Osteocyte (in vitro differentiated cells): ENCODE results near the gene BDH1. TPM values are rescaled to one million over a fixed set of nuclear protein-coding genes. Genes with fewer than 3 reads are reported as not detected.

Experiments
- DNase-seq: peaks from one replicate; pipeline ENCODE4 v3.0.0; 2021; ENCODE audit warnings: mixed read lengths; ENCODE audit not compliant: unreplicated experiment; ENCODE audit errors: extremely low spot score
- H3K27ac Mint-ChIP-seq: one replicate; pipeline ENCODE4 v1.8.0; 2021; ENCODE audit warnings: mild to moderate bottlenecking, mixed read lengths; ENCODE audit not compliant: unreplicated experiment
- H3K27me3 Mint-ChIP-seq: one replicate; pipeline ENCODE4 v1.8.0; 2021; ENCODE audit warnings: mixed read lengths; ENCODE audit not compliant: unreplicated experiment
- H3K36me3 Mint-ChIP-seq: one replicate; pipeline ENCODE4 v1.8.0; 2021; ENCODE audit warnings: mixed read lengths; ENCODE audit not compliant: unreplicated experiment
- H3K4me1 Mint-ChIP-seq: one replicate; pipeline ENCODE4 v1.8.0; 2021; ENCODE audit warnings: mixed read lengths; ENCODE audit not compliant: unreplicated experiment
- H3K4me3 Mint-ChIP-seq: one replicate; pipeline ENCODE4 v1.8.0; 2021; ENCODE audit warnings: mild to moderate bottlenecking, moderate library complexity, mixed read lengths; ENCODE audit not compliant: unreplicated experiment
- H3K9me3 Mint-ChIP-seq: one replicate; pipeline ENCODE4 v1.8.0; 2021; ENCODE audit warnings: mixed read lengths; ENCODE audit not compliant: unreplicated experiment
- CTCF ChIP-seq: fragments of 200-600 bp; sonication (generic); IDR thresholded peaks from 2 replicates; pipeline ENCODE4 v1.5.0; 2021; ENCODE audit warnings: antibody characterized with exemption, mild to moderate bottlenecking, moderate library complexity
- total RNA-seq: library from RNA; stranded (reverse); gene quantifications from 2 replicates; pipeline ENCODE4 v1.2.1, GENCODE V29; 2021

The BDH1 gene
- total RNA-seq, 1 donor from 2014 or later: 12.1 TPM

DNA sequence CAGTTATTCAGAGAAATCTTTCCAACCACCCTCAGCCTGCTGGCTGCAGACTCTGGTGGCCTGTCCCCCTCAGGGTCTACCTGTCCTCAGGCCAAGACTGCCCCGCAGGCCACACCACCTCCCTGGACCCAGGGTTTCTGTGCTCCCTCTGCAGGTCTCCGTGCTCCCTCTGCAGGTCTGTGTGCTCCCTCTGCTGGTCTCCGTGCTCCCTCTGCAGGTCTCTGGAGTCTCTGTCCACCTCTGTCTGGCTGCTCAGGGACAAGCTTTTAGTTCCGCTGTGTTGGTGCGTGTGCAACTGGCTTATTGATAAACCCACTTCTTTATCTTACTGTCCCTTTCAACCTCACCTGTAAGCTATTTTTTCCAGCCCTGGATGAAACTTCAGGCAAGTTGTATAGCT is 30.1 kb downstream of the BDH1 start:
- Mint-ChIP-seq H3K36me3 (no peaks in the 10 kb centered on the region), H3K4me1 (peaks cover 21% of the 10 kb centered on the region), H3K9me3 (no peaks in the 10 kb centered on the region), H3K27me3 (no peaks in the 10 kb centered on the region), H3K27ac (no peak overlapping the region), H3K4me3 (no peak overlapping the region)
- peak; percentile 32 for TF ChIP-seq CTCF
- DNase-seq: no peak

DNA sequence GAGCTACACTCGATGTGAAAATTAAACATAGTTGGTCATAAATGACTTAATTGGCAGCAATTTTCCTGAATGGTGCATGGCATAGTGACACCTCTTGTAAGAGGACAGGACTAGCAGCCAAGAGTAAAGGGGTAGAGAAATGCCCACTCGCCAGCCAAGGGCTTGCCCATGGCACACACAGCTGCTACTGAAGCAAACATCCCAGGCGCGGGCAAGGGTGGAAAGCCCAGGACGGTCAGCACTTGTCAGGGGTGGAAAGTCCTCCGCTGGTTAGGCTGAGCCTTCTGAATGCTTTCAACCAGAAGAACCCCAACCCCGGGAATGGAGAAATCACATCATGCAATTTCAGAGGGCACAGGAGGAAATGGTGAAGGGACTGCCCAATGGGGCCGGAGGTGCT is 31.6 kb downstream of the BDH1 start:
- TF ChIP-seq CTCF: no peak
- Mint-ChIP-seq H3K4me3 (no peak overlapping the region), H3K9me3 (no peaks in the 10 kb centered on the region), H3K36me3 (no peaks in the 10 kb centered on the region), H3K27me3 (no peaks in the 10 kb centered on the region), H3K4me1 (peaks cover 29% of the 10 kb centered on the region), H3K27ac (no peak overlapping the region)
- no peak for DNase-seq

DNA sequence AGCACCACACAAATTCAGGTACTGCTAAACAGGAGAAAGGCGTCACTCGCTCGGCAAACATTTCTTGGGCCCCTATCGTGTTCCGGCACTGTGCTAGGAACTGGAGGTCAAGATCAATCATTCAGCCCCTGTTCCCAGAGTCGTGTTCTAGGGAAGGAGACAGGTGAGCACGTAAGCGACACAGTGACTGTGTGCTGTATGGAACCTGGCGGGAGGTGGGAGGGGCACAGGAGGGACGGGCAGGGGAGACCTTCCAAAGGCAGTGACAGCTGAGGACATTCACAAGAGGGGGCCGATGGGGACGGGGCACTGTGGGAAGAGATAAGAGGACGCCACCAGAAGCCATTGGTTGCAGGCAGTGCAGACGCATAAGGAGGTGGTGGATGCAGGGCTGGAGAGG is 32.2 kb downstream of the BDH1 start:
- Mint-ChIP-seq H3K4me1 (peaks cover 30% of the 10 kb centered on the region), H3K27me3 (no peaks in the 10 kb centered on the region), H3K27ac (no peak overlapping the region), H3K36me3 (no peaks in the 10 kb centered on the region), H3K9me3 (no peaks in the 10 kb centered on the region), H3K4me3 (no peak overlapping the region)
- no peak for DNase-seq
- no peak for TF ChIP-seq CTCF

DNA sequence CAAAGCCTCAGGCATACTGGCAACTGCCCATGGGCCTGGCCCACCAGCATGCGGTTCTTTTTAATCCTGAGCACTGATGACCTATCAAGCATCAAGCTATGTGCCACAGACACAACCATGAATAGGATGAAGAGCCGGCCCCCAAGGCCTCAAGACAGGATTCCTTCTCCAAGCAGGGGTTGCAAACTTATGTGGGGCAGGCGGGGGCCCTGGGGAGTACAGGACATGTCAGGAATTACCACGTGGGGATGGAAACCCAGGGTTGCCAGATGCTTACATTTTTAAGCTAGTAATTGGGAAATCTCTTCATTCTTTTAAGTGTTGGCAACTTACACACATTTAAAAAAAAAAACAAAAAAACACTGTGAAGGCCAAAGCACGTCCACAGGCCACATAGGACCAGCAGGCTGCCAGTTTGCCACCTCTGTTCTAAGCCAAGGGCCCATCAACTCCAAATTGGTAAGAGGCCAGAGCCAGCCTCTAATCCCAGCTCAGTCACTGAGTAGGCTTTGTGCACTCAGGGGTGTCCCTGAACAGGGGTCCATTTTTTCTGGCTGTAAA is 32.8 kb downstream of the BDH1 start:
- TF ChIP-seq CTCF: no peak
- no peaks in the 10 kb centered on the region for H3K36me3 Mint-ChIP-seq
- no peaks in the 10 kb centered on the region for H3K27me3 Mint-ChIP-seq
- H3K27ac Mint-ChIP-seq: no peak overlapping the region
- peaks cover 30% of the 10 kb centered on the region for H3K4me1 Mint-ChIP-seq
- no peak overlapping the region for H3K4me3 Mint-ChIP-seq
- no peaks in the 10 kb centered on the region for H3K9me3 Mint-ChIP-seq
- no peak for DNase-seq

DNA sequence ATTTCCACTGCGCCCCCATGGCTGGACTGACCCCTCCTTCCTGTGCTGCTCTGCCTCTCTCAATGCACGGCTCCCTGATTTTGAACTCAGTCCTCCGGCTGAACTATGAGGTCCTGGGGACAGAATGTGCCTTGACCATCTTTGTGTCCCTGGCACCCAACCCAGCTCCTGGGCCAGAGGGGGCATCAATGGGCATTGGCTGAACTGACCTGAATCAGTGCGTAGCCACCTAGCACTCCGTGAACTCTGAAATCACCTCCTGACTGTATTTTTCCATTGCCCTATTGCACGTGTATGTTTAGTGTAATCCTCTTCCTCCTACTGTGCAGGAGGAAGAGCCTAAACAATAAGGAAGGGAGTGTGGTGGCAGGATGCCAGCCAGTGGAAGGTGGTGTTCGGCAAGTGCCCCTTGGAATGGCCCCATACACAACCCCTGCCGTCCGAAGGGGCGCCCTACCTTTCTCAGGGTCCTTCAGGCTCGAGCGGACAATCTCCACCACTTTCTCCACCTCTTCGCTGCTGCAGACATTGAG is 33.5 kb downstream of the BDH1 start:
- no peak for TF ChIP-seq CTCF
- no peak overlapping the region for H3K27ac Mint-ChIP-seq
- no peaks in the 10 kb centered on the region for H3K9me3 Mint-ChIP-seq
- no peaks in the 10 kb centered on the region for H3K27me3 Mint-ChIP-seq
- no peaks in the 10 kb centered on the region for H3K36me3 Mint-ChIP-seq
- H3K4me1 Mint-ChIP-seq: peaks cover 30% of the 10 kb centered on the region
- DNase-seq: no peak
- H3K4me3 Mint-ChIP-seq: no peak overlapping the region
